Mesodermal cell (in vitro differentiated cells): ENCODE measurements around the gene PTPRC.

Experiments used
- H3K27ac ChIP-seq: 2 replicates; pipeline ENCODE4 v1.7.0; 2013; ENCODE audit warnings: mild to moderate bottlenecking, low read depth, low read length, moderate library complexity; ENCODE audit not compliant: severe bottlenecking
- H3K36me3 ChIP-seq: 2 replicates; pipeline ENCODE4 v1.7.1; 2013; ENCODE audit warnings: mild to moderate bottlenecking, low read length, moderate library complexity; ENCODE audit not compliant: control insufficient read depth, insufficient read depth
- H3K4me1 ChIP-seq: one replicate; pipeline ENCODE4 v1.7.1; 2013; ENCODE audit warnings: mild to moderate bottlenecking, low read length; ENCODE audit not compliant: insufficient read depth, control insufficient read depth, poor library complexity, severe bottlenecking
- H3K4me3 ChIP-seq: 2 replicates; pipeline ENCODE4 v1.7.0; 2013; ENCODE audit warnings: low read length, control low read depth, mild to moderate bottlenecking; ENCODE audit not compliant: insufficient read depth, poor library complexity, severe bottlenecking; ENCODE audit errors: extremely low read depth
- H3K9me3 ChIP-seq: 2 replicates; pipeline ENCODE4 v1.7.1; 2013; ENCODE audit warnings: mild to moderate bottlenecking, low read length, moderate library complexity; ENCODE audit not compliant: control insufficient read depth
- WGBS, 2 experiments: methylation state at CpG; one replicate each; pipeline ENCODE4 v1.1.5; 2013; ENCODE audit warnings: missing lambda C conversion rate in 2 of 2; ENCODE audit not compliant: insufficient coverage in 2 of 2; 5-methylcytosine and 5-hydroxymethylcytosine counted together

PTPRC gene

GRCh38 chr1:198620218-198620617, 18.6 kb upstream of the PTPRC start:
- H3K27ac ChIP-seq = no peak overlapping the region
- no peaks in the 10 kb centered on the region for H3K36me3 ChIP-seq
- H3K9me3 ChIP-seq = no peaks in the 10 kb centered on the region
- H3K4me1 ChIP-seq = no peaks in the 10 kb centered on the region
- WGBS, 2 experiments = no CpG with 5 or more reads among the region's 3 CpGs
- H3K4me3 ChIP-seq = no peak overlapping the region

GRCh38 chr1:198620951-198621824, 17.7 kb upstream of the PTPRC start:
- H3K4me3 ChIP-seq = no peak overlapping the region
- no peaks in the 10 kb centered on the region for H3K36me3 ChIP-seq
- H3K9me3 ChIP-seq = no peaks in the 10 kb centered on the region
- H3K27ac ChIP-seq = no peak overlapping the region
- no peaks in the 10 kb centered on the region for H3K4me1 ChIP-seq
- WGBS, 2 experiments = 92 to 95% methylated on average over 6 to 10 of the region's 10 CpGs

GRCh38 chr1:198622001-198622400, 16.8 kb upstream of the PTPRC start:
- H3K27ac ChIP-seq = no peak overlapping the region
- no peak overlapping the region for H3K4me3 ChIP-seq
- H3K36me3 ChIP-seq = no peaks in the 10 kb centered on the region
- H3K4me1 ChIP-seq = no peaks in the 10 kb centered on the region
- WGBS, 2 experiments = no CpG with 5 or more reads among the region's 1 CpG
- no peaks in the 10 kb centered on the region for H3K9me3 ChIP-seq

- Histone ChIP-seq H3K9me3 (no peaks in the 10 kb centered on the region), H3K4me1 (no peaks in the 10 kb centered on the region), H3K4me3 (no peak overlapping the region), H3K36me3 (no peaks in the 10 kb centered on the region), H3K27ac (no peak overlapping the region)
- 60 to 71% methylated on average over 1 to 2 of the region's 4 CpGs for WGBS, 2 experiments
Observed at GRCh38 chr1:198623752-198624647, 14.8 kb upstream of the PTPRC start.

- no peaks in the 10 kb centered on the region for H3K36me3 ChIP-seq
- H3K4me3 ChIP-seq = no peak overlapping the region
- H3K9me3 ChIP-seq = no peaks in the 10 kb centered on the region
- H3K4me1 ChIP-seq = no peaks in the 10 kb centered on the region
- no peak overlapping the region for H3K27ac ChIP-seq
- WGBS, 2 experiments = no CpG with 5 or more reads among the region's 1 CpG
Observed at GRCh38 chr1:198624648-198624980, 14.2 kb upstream of the PTPRC start.

- Histone ChIP-seq H3K4me3 (no peak overlapping the region), H3K9me3 (no peaks in the 10 kb centered on the region), H3K27ac (no peak overlapping the region), H3K4me1 (no peaks in the 10 kb centered on the region), H3K36me3 (no peaks in the 10 kb centered on the region)
- no CpG with 5 or more reads among the region's 3 CpGs for WGBS, 2 experiments
Observed at GRCh38 chr1:198627436-198628066, 11.3 kb upstream of the PTPRC start.

- Histone ChIP-seq H3K27ac (no peak overlapping the region), H3K4me3 (no peak overlapping the region), H3K36me3 (no peaks in the 10 kb centered on the region), H3K9me3 (no peaks in the 10 kb centered on the region), H3K4me1 (no peaks in the 10 kb centered on the region)
Observed at GRCh38 chr1:198628067-198628455, 10.8 kb upstream of the PTPRC start.

GRCh38 chr1:198629610-198630009, 9.2 kb upstream of the PTPRC start:
- Histone ChIP-seq H3K27ac (no peak overlapping the region), H3K9me3 (no peaks in the 10 kb centered on the region), H3K4me3 (no peak overlapping the region), H3K4me1 (no peaks in the 10 kb centered on the region), H3K36me3 (no peaks in the 10 kb centered on the region)

GRCh38 chr1:198630863-198631262, 8.0 kb upstream of the PTPRC start:
- Histone ChIP-seq H3K9me3 (no peaks in the 10 kb centered on the region), H3K36me3 (no peaks in the 10 kb centered on the region), H3K27ac (no peak overlapping the region), H3K4me1 (no peaks in the 10 kb centered on the region), H3K4me3 (no peak overlapping the region)
- no CpG with 5 or more reads among the region's 1 CpG for WGBS, 2 experiments

GRCh38 chr1:198631292-198631691, 7.5 kb upstream of the PTPRC start:
- no CpG with 5 or more reads among the region's 1 CpG for WGBS, 2 experiments
- H3K36me3 ChIP-seq = no peaks in the 10 kb centered on the region
- no peaks in the 10 kb centered on the region for H3K4me1 ChIP-seq
- no peak overlapping the region for H3K27ac ChIP-seq
- no peaks in the 10 kb centered on the region for H3K9me3 ChIP-seq
- no peak overlapping the region for H3K4me3 ChIP-seq
